Measurements from ENCODE around the gene PFDN4.

DNA sequence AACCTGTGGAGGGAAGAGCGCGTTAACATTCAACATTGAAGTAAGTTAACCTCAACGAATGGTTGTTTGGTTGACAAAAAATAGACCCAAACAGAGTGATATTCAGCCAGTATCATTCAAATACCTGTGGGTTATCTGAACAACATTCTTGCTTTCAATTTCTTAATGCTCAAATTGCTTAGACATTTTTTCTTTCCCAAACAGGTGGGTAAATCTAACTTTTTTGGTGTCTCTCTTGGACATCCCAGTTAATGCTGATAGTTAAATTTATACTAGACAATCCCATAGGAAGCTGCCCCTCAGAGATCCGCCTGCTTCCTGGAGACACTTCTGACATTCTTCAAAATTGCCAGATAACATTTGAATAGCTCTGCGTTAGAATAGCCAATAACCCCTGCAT lies 14.1 kb upstream of the PFDN4 start:
- TF ChIP-seq, protein P1, sequence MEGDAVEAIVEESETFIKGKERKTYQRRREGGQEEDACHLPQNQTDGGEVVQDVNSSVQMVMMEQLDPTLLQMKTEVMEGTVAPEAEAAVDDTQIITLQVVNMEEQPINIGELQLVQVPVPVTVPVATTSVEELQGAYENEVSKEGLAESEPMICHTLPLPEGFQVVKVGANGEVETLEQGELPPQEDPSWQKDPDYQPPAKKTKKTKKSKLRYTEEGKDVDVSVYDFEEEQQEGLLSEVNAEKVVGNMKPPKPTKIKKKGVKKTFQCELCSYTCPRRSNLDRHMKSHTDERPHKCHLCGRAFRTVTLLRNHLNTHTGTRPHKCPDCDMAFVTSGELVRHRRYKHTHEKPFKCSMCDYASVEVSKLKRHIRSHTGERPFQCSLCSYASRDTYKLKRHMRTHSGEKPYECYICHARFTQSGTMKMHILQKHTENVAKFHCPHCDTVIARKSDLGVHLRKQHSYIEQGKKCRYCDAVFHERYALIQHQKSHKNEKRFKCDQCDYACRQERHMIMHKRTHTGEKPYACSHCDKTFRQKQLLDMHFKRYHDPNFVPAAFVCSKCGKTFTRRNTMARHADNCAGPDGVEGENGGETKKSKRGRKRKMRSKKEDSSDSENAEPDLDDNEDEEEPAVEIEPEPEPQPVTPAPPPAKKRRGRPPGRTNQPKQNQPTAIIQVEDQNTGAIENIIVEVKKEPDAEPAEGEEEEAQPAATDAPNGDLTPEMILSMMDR (IDR thresholded peaks at IDR 0.05) = no peak
- TF ChIP-seq POLR2A (IDR thresholded peaks at IDR 0.05) = no peak

All from testis (tissue), 2 donors.